Measurements from ENCODE around the gene MRPL44.

MRPL44 gene

GRCh38 chr2:223957092-223957851, at the start of gene MRPL44:
Gene MRPL44 (plus strand): TSS chr2:223957463. CDS start chr2:223957473, 10 bp downstream.
- no peaks in the 10 kb centered on the region for H3K9me3 ChIP-seq (ENCODE audit: low read length)
- peak within 1 kb of the TSS; percentile 68 for H2AFZ ChIP-seq (ENCODE audit: low read depth, low read length)
- peak within 1 kb of the TSS; percentile 92 for H3K4me3 ChIP-seq (ENCODE audit: low read length)
- H3K27me3 ChIP-seq (ENCODE audit: insufficient read depth, low read length), result no peaks in the 10 kb centered on the region
- H3K4me1 ChIP-seq (ENCODE audit: insufficient read depth, low read length), result peaks cover 42% of the 10 kb centered on the region
- peaks cover 27% of the 10 kb centered on the region for H3K36me3 ChIP-seq (ENCODE audit: insufficient read depth, low read length)

- Histone ChIP-seq H3K4me3 (ENCODE audit: low read length) (no peak overlapping the region), H3K9me3 (ENCODE audit: low read length) (no peaks in the 10 kb centered on the region), H3K36me3 (ENCODE audit: insufficient read depth, low read length) (peaks cover 24% of the 10 kb centered on the region), H3K4me1 (ENCODE audit: insufficient read depth, low read length) (no peaks in the 10 kb centered on the region), H3K27me3 (ENCODE audit: insufficient read depth, low read length) (no peaks in the 10 kb centered on the region), H2AFZ (ENCODE audit: low read depth, low read length) (no peak overlapping the region)
Observed at GRCh38 chr2:223908304-223908998, 48.8 kb upstream of the MRPL44 start.

GRCh38 chr2:223909001-223909741, 48.1 kb upstream of the MRPL44 start:
- Histone ChIP-seq H3K9me3 (ENCODE audit: low read length) (no peaks in the 10 kb centered on the region), H3K4me3 (ENCODE audit: low read length) (no peak overlapping the region), H3K4me1 (ENCODE audit: insufficient read depth, low read length) (no peaks in the 10 kb centered on the region), H3K27me3 (ENCODE audit: insufficient read depth, low read length) (no peaks in the 10 kb centered on the region), H3K36me3 (ENCODE audit: insufficient read depth, low read length) (peaks cover 18% of the 10 kb centered on the region), H2AFZ (ENCODE audit: low read depth, low read length) (no peak overlapping the region)

DNA sequence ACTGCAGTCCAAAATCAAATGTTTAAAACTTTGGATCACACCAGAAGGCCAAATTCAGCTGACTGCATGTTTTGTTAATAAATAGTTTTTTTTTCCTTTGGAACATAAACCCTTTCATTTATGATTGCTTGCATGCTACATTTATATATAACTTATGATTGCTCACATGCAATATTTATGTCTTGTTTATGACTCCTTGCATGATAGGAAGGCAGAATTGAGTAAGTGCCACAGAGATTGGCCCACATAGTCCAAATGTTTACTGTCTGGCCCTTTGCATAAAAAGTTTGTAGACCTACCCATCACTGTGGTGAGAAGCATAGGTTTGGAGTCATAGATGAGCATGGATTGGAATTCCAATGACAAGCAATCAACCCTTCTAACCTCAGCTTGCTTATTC, 42.9 kb upstream of the MRPL44 start:
- Histone ChIP-seq H3K4me1 (ENCODE audit: insufficient read depth, low read length) (no peaks in the 10 kb centered on the region), H3K27me3 (ENCODE audit: insufficient read depth, low read length) (no peaks in the 10 kb centered on the region), H3K36me3 (ENCODE audit: insufficient read depth, low read length) (peaks cover 37% of the 10 kb centered on the region), H2AFZ (ENCODE audit: low read depth, low read length) (no peak overlapping the region), H3K9me3 (ENCODE audit: low read length) (peaks cover 3% of the 10 kb centered on the region), H3K4me3 (ENCODE audit: low read length) (no peak overlapping the region)

GRCh38 chr2:223915071-223915470, 42.2 kb upstream of the MRPL44 start:
- H2AFZ ChIP-seq (ENCODE audit: low read depth, low read length), result no peak overlapping the region
- no peak overlapping the region for H3K4me3 ChIP-seq (ENCODE audit: low read length)
- H3K9me3 ChIP-seq (ENCODE audit: low read length), result peaks cover 6% of the 10 kb centered on the region
- peaks cover 37% of the 10 kb centered on the region for H3K36me3 ChIP-seq (ENCODE audit: insufficient read depth, low read length)
- H3K4me1 ChIP-seq (ENCODE audit: insufficient read depth, low read length), result no peaks in the 10 kb centered on the region
- H3K27me3 ChIP-seq (ENCODE audit: insufficient read depth, low read length), result no peaks in the 10 kb centered on the region

GRCh38 chr2:223916181-223916920, 40.9 kb upstream of the MRPL44 start:
- Histone ChIP-seq H3K27me3 (ENCODE audit: insufficient read depth, low read length) (no peaks in the 10 kb centered on the region), H3K9me3 (ENCODE audit: low read length) (peaks cover 7% of the 10 kb centered on the region), H3K36me3 (ENCODE audit: insufficient read depth, low read length) (peaks cover 32% of the 10 kb centered on the region), H3K4me3 (ENCODE audit: low read length) (no peak overlapping the region), H3K4me1 (ENCODE audit: insufficient read depth, low read length) (no peaks in the 10 kb centered on the region), H2AFZ (ENCODE audit: low read depth, low read length) (no peak overlapping the region)

- H3K4me1 ChIP-seq (ENCODE audit: insufficient read depth, low read length), result no peaks in the 10 kb centered on the region
Observed at GRCh38 chr2:223918671-223919134, 38.6 kb upstream of the MRPL44 start.

GRCh38 chr2:223920109-223920508, 37.2 kb upstream of the MRPL44 start:
- Histone ChIP-seq H3K9me3 (ENCODE audit: low read length) (peaks cover 13% of the 10 kb centered on the region), H3K27me3 (ENCODE audit: insufficient read depth, low read length) (no peaks in the 10 kb centered on the region), H3K4me1 (ENCODE audit: insufficient read depth, low read length) (no peaks in the 10 kb centered on the region), H2AFZ (ENCODE audit: low read depth, low read length) (no peak overlapping the region), H3K36me3 (ENCODE audit: insufficient read depth, low read length) (peaks cover 24% of the 10 kb centered on the region), H3K4me3 (ENCODE audit: low read length) (no peak overlapping the region)

More at GRCh38 chr2:223918671-223919134, 38.6 kb upstream of the MRPL44 start:
- Histone ChIP-seq H3K36me3 (ENCODE audit: insufficient read depth, low read length) (peaks cover 31% of the 10 kb centered on the region), H2AFZ (ENCODE audit: low read depth, low read length) (no peak overlapping the region), H3K27me3 (ENCODE audit: insufficient read depth, low read length) (no peaks in the 10 kb centered on the region), H3K4me3 (ENCODE audit: low read length) (no peak overlapping the region), H3K9me3 (ENCODE audit: low read length) (peaks cover 13% of the 10 kb centered on the region)

GRCh38 chr2:223921204-223921603, 36.1 kb upstream of the MRPL44 start:
- H3K27me3 ChIP-seq (ENCODE audit: insufficient read depth, low read length), result no peaks in the 10 kb centered on the region
- H3K9me3 ChIP-seq (ENCODE audit: low read length), result peaks cover 13% of the 10 kb centered on the region
- no peak overlapping the region for H3K4me3 ChIP-seq (ENCODE audit: low read length)
- no peaks in the 10 kb centered on the region for H3K4me1 ChIP-seq (ENCODE audit: insufficient read depth, low read length)
- no peak overlapping the region for H2AFZ ChIP-seq (ENCODE audit: low read depth, low read length)
- H3K36me3 ChIP-seq (ENCODE audit: insufficient read depth, low read length), result peaks cover 16% of the 10 kb centered on the region

GRCh38 chr2:223922308-223922707, 35.0 kb upstream of the MRPL44 start:
- peaks cover 10% of the 10 kb centered on the region for H3K36me3 ChIP-seq (ENCODE audit: insufficient read depth, low read length)
- no peak overlapping the region for H3K4me3 ChIP-seq (ENCODE audit: low read length)
- no peak overlapping the region for H2AFZ ChIP-seq (ENCODE audit: low read depth, low read length)
- peaks cover 18% of the 10 kb centered on the region for H3K9me3 ChIP-seq (ENCODE audit: low read length)
- H3K4me1 ChIP-seq (ENCODE audit: insufficient read depth, low read length), result no peaks in the 10 kb centered on the region
- H3K27me3 ChIP-seq (ENCODE audit: insufficient read depth, low read length), result no peaks in the 10 kb centered on the region

DNA sequence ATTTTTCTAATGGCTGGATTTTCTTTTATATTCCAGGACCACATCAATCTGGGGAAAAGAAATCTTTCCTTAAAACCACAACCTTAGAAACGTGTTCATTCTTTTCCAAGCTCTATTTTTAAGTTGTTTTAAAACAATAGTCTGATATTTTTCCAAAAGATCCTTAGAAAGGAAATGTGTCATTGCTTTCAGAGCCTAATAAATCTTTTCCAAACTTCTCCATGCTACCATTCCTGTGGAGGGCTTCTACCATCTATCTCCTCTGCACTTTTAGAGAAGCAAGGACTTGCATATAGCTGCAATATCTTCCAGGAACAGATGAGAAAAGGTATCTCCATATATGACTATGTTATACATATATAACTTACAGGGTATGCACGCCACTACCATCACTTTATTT, 33.3 kb upstream of the MRPL44 start:
- no peak overlapping the region for H2AFZ ChIP-seq (ENCODE audit: low read depth, low read length)
- H3K36me3 ChIP-seq (ENCODE audit: insufficient read depth, low read length), result peaks cover 7% of the 10 kb centered on the region
- no peak overlapping the region for H3K4me3 ChIP-seq (ENCODE audit: low read length)
- no peaks in the 10 kb centered on the region for H3K27me3 ChIP-seq (ENCODE audit: insufficient read depth, low read length)
- H3K4me1 ChIP-seq (ENCODE audit: insufficient read depth, low read length), result no peaks in the 10 kb centered on the region
- H3K9me3 ChIP-seq (ENCODE audit: low read length), result peaks cover 23% of the 10 kb centered on the region

DNA sequence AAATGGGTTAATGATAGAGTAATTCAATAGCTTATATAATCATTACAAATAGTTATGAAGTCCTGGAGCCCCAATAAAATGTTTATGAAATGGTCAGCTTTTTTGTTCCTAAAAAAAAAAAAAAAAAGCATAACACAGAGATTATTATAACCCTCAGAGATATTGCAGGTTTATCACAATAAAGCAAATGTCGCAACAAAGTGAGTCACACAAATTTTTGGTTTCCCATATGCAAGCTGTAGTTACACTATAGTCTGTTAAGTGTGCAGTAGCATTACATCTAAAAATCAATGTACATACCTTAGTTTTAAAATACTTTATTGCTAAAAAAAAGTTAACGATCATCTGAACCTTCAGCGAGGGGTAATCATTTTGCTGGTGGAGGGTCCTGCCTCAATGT, 32.2 kb upstream of the MRPL44 start:
- Histone ChIP-seq H3K36me3 (ENCODE audit: insufficient read depth, low read length) (peaks cover 7% of the 10 kb centered on the region), H2AFZ (ENCODE audit: low read depth, low read length) (no peak overlapping the region), H3K4me1 (ENCODE audit: insufficient read depth, low read length) (no peaks in the 10 kb centered on the region), H3K4me3 (ENCODE audit: low read length) (no peak overlapping the region), H3K27me3 (ENCODE audit: insufficient read depth, low read length) (no peaks in the 10 kb centered on the region), H3K9me3 (ENCODE audit: low read length) (peaks cover 20% of the 10 kb centered on the region)
